SK-N-SH treated with all-trans-retinoic acid at 6 μM for 48 hours (cell line): ENCODE measurements around the gene SMIM31.

Experiments used
- ARNTL ChIP-seq: fragments of 450-650 bp; formaldehyde crosslinking; IDR thresholded peaks from 2 replicates; pipeline ENCODE4 v1.5.0; 2020; ENCODE audit warnings: low read depth, mild to moderate bottlenecking, moderate library complexity, borderline replicate concordance
- ESRRG ChIP-seq: fragments of 250-450 bp; sonication (Bioruptor Pico); IDR thresholded peaks from 2 replicates; pipeline ENCODE4 v1.6.1; 2021; ENCODE audit warnings: mild to moderate bottlenecking
- PATZ1 ChIP-seq: fragments of 250-450 bp; sonication (Bioruptor Pico); IDR thresholded peaks from 2 replicates; pipeline ENCODE4 v1.8.0; 2020; ENCODE audit warnings: mild to moderate bottlenecking, moderate library complexity, borderline replicate concordance
- RARB ChIP-seq: fragments of 250-450 bp; sonication (Bioruptor Pico); IDR thresholded peaks from 2 replicates; pipeline ENCODE4 v1.8.0; 2021; ENCODE audit warnings: mild to moderate bottlenecking, moderate library complexity
- SNAI2 ChIP-seq: fragments of 250-450 bp; sonication (Bioruptor Pico); IDR thresholded peaks from 2 replicates; pipeline ENCODE4 v1.5.0; 2020; ENCODE audit warnings: mild to moderate bottlenecking, moderate library complexity
- TOX ChIP-seq: fragments of 250-450 bp; sonication (Bioruptor Pico); IDR thresholded peaks from 2 replicates; pipeline ENCODE4 v1.8.0; 2021; ENCODE audit warnings: mild to moderate bottlenecking, moderate library complexity, borderline replicate concordance
- ZFP30 ChIP-seq: fragments of 450-650 bp; formaldehyde crosslinking; IDR thresholded peaks from 2 replicates; pipeline ENCODE4 v1.5.0; 2022; ENCODE audit warnings: mild to moderate bottlenecking, moderate library complexity
- ZNF70 ChIP-seq: fragments of 450-650 bp; formaldehyde crosslinking; IDR thresholded peaks from 2 replicates; pipeline ENCODE4 v1.5.0; 2020; ENCODE audit warnings: mild to moderate bottlenecking, moderate library complexity

DNA sequence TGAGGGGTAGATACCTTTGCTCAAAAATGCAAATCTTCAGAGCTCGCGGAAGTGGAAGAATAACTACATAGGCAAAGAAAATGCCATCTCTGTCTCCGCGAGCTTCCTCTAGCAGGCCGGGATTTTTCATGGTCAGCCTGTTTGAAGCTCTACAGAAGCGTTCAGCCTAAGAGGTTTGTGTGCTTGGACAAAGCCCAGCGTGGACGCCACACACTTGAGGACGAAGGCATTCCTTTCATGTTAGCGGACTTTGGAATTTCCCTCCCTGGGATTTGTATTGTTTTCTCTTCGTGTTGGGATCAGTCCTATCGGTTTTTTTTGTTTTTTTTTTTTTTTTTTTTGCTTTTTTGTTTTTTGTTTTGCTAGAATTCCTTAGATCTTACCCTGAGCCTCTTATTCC lies 53.7 kb downstream of the SMIM31 start:
- TF ChIP-seq ZFP30: no peak
- TF ChIP-seq ZNF70: no peak
- TF ChIP-seq RARB: no peak
- TF ChIP-seq PATZ1 (CRISPR knock-in tag): no peak
- TF ChIP-seq ESRRG (CRISPR knock-in tag): no peak
- TF ChIP-seq SNAI2 (CRISPR knock-in tag): no peak
- no peak for TF ChIP-seq TOX (CRISPR knock-in tag)
- no peak for TF ChIP-seq ARNTL (CRISPR knock-in tag)
